Measurements from ENCODE around the gene AJAP1.
"Not testable (repeated sequence)": the region's sequence is repeated elsewhere in the genome, so short reads cannot be mapped to it uniquely, and the experiment has no call there.

AJAP1 gene

DNA sequence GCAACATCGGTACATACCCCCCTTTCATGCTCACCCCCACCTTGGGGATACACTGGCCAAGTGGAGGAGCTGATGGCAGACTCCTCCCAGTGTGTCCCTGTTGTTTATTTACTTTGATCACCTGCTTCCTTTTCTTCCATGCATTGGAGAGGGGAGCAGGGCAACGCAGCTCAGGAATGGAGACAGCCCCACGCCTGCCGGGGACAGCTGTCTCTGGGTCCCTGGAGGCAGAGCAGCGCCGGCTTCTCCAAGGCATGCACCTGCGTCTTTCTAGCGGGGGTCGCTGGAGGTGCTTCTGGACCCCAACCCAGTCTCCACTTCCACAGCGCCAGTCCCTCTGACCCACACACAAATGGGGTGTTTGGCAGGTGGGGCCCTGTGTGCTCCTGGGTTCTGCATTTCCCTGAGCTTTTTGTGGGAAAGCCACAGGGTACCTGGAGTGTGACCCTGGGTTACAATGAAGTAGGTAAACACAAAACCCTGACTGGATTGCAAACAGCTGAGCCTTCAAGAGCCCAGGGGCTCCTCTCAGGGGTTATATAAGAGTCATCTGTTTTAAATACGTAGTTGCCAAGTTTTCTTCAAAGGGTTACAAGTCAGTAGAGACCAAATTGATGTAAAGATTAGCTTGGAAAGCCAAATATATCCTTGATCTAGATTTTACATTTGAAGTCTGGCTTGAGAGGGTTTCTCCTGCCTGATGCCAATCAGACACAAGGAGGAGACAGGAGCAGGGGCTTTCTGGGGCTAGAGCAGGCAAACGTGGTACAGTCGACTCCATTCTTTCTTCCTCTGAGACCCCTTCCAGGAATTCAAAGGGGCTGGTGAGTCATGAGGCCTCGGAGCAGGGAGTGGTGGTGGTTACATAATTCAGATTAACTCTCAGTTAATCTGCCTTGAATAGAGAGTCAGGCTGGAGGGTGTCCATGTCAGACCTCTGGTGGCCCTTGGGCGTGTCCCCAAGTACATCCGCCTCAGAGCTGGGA is 4.5 kb downstream of the AJAP1 start:
- DNase-seq = no peak
- Mint-ChIP-seq H3K4me1 (peaks cover 3% of the 10 kb centered on the region), H3K27ac (no peak overlapping the region), H3K9me3 (no peaks in the 10 kb centered on the region), H3K27me3 (peaks cover 58% of the 10 kb centered on the region), H3K4me3 (no peak overlapping the region), H3K36me3 (no peaks in the 10 kb centered on the region)
- CTCF ChIA-PET = no interaction called here

DNA sequence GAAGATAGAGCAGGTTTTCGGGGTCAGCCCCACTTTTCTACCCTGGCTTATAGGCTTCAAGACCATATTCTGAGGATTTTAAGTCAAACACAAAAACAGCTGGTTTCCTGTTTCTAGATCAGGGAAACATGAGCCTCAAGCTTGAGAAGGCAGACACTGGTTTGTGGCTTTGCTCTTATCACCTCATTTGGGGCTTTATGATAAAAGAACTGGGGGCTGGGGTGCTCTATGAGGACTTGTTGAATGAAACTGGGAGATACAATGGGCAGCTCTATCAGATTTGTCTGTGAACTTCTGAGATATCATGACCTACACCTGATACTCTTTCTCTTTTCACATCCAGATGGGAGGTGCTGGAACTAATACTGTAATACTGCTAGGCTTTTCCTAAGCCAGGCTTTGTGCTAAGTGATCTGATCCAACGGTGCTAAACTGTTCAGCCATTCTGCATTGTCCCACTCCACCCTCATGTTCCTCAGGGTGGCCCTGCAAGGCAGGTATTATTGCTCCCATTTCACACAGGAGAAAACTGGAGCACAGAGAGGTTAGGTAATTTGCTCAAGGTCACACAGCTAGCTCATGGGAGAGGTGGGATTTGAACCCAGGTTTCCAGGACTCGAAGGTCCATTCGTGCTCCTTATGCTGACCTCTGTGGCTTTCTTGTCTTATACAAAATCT is 6.6 kb downstream of the AJAP1 start:
- Mint-ChIP-seq H3K9me3 (no peaks in the 10 kb centered on the region), H3K4me3 (no peak overlapping the region), H3K27me3 (peaks cover 47% of the 10 kb centered on the region), H3K36me3 (no peaks in the 10 kb centered on the region), H3K27ac (no peak overlapping the region), H3K4me1 (peaks cover 3% of the 10 kb centered on the region)
- CTCF ChIA-PET = no interaction called here
- no peak for DNase-seq

DNA sequence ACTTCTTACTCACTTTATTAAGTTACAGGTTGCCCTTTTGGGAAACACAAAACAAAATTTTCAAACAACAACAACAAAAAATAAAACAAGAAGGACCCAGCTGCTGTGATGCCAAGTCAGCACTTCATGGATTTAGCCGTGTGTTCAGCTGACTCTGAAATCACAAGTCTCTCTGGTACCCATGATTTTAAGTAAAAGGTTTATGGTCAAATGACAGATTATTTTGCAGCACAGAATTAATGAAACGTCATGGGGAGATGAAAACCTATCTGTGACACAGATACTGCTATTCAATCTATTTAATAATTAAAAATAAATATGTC is 7.1 kb downstream of the AJAP1 start:
- no peaks in the 10 kb centered on the region for H3K36me3 Mint-ChIP-seq
- H3K27ac Mint-ChIP-seq = no peak overlapping the region
- H3K4me1 Mint-ChIP-seq = peaks cover 1% of the 10 kb centered on the region
- H3K4me3 Mint-ChIP-seq = no peak overlapping the region
- H3K9me3 Mint-ChIP-seq = no peaks in the 10 kb centered on the region
- H3K27me3 Mint-ChIP-seq = peaks cover 42% of the 10 kb centered on the region
- no peak for DNase-seq
- CTCF ChIA-PET = no interaction called here

DNA sequence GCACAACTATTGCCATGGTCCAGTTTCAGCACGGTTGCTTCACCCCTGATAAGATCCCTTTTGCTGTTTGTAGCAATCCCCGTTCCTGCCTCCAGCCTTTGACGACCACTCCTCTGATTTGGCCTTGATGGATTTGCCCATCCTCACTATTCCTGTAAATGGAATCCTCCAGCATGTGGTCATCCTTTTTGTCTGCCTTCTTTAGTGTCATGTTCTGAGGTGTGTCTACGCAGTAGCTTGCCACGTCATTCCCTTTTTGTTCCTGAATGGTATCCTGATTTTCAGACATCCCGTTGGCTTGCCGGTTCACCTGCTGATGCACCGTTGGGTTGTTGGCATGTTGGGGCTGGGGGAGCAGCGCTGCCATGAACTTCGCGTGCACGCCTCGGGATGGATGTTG is 7.8 kb downstream of the AJAP1 start:
- Mint-ChIP-seq H3K36me3 (no peaks in the 10 kb centered on the region), H3K4me1 (no peaks in the 10 kb centered on the region), H3K27me3 (peaks cover 36% of the 10 kb centered on the region), H3K9me3 (no peaks in the 10 kb centered on the region), H3K27ac (no peak overlapping the region), H3K4me3 (no peak overlapping the region)
- CTCF ChIA-PET = no interaction called here
- DNase-seq = no peak

DNA sequence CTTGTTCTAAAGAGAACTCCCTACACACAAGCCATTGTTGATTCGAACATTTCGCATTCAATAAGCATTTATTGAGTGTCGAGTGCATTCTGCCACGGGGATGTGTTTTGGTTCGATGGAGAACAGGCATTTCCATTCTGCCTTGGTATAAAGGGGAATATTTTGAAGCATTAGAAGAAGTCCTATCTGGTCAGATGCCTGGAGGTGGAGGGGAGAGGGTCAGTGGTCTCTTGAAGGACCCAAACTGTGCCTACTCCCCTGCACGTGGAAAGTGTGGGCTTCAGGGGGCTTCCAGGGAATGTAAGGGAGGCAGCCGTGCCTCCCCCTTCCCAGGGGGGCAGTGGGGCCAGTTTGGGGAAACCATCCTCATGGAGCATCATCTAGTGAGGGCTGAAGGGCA is 8.3 kb downstream of the AJAP1 start:
- CTCF ChIA-PET = no interaction called here

DNA sequence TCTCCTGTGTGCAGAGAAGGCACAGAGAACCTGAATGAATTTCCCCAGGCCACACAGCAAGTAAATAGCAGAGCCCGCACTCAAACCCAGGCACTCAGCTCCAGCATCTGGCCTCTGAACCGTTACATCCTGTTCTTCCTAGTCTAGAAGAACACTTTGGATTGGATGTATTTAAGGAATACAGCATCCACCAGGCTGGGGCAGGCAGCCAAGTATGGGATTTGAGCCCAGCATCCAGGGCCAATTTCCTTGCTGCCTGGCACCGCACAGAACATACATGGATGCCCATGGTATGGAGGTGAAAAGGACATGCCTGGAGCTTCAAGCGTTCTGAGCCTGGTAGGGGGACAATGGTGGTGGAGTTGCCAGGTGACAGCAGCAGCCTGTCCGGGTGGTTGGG is 9.7 kb downstream of the AJAP1 start:
- H3K27ac Mint-ChIP-seq = peak overlapping the region; percentile 24
- H3K4me3 Mint-ChIP-seq = no peak overlapping the region
- no peaks in the 10 kb centered on the region for H3K4me1 Mint-ChIP-seq
- DNase-seq = no peak
- peaks cover 16% of the 10 kb centered on the region for H3K27me3 Mint-ChIP-seq
- CTCF ChIA-PET = interaction anchor here (1.5 kb wide), 1 partner anchor 8 kb away, joined by 3 read pairs; no protein-coding TSS in a partner anchor
- no peaks in the 10 kb centered on the region for H3K36me3 Mint-ChIP-seq
- H3K9me3 Mint-ChIP-seq = no peaks in the 10 kb centered on the region

More for the DNA sequence above, 8.3 kb downstream of the AJAP1 start:
- Mint-ChIP-seq H3K9me3 (no peaks in the 10 kb centered on the region), H3K4me1 (no peaks in the 10 kb centered on the region), H3K27me3 (peaks cover 30% of the 10 kb centered on the region), H3K4me3 (no peak overlapping the region), H3K36me3 (no peaks in the 10 kb centered on the region), H3K27ac (no peak overlapping the region)
- no peak for DNase-seq

DNA sequence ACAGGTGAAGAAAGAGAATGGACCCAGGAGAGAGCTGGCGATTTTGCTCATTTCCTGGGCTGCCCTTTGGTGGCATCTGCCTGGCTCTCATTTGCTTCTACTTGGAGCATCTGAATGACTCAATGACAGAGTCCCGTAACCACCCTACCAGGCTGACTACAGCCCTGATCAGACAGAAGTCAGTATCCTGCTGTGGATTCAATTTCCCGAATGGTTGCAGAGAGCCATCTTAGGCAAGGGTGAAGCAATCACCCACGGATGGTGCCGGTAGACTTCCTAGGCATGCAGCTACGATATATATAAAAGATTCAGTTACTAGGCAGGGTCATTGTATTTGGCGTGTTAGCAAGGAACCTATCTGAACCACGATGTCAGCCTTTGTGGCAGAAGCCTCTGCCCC is 10.2 kb downstream of the AJAP1 start:
- Mint-ChIP-seq H3K36me3 (no peaks in the 10 kb centered on the region), H3K27ac (no peak overlapping the region), H3K4me1 (no peaks in the 10 kb centered on the region), H3K9me3 (no peaks in the 10 kb centered on the region), H3K27me3 (peaks cover 11% of the 10 kb centered on the region), H3K4me3 (no peak overlapping the region)
- CTCF ChIA-PET = interaction anchor here (1.5 kb wide), 1 partner anchor 9 kb away, joined by 3 read pairs; no protein-coding TSS in a partner anchor
- no peak for DNase-seq

DNA sequence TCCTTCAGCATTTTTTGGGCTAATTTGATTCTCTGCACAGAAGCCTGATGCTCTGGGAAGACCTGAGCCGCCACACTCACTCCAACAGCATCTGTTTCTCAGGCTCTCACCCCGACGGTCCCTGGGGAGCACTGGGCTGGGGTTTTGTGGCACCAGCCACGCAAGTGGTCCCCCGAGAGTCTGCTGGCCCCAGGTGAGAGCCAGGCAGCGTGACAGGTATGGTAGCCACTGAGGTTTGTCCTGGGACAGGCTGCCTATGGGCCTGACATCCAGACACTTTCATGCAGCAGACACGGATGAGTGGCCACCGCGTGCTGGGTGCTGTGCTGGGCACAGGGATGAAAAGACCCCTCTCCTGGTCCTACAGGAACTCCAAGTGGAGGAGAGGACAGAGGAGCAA is 11.0 kb downstream of the AJAP1 start:
- DNase-seq = no peak
- Mint-ChIP-seq H3K27ac (no peak overlapping the region), H3K27me3 (peaks cover 6% of the 10 kb centered on the region), H3K4me1 (no peaks in the 10 kb centered on the region), H3K36me3 (no peaks in the 10 kb centered on the region), H3K9me3 (no peaks in the 10 kb centered on the region), H3K4me3 (no peak overlapping the region)
- CTCF ChIA-PET = interaction anchor here (1.5 kb wide), 1 partner anchor 10 kb away, joined by 3 read pairs; no protein-coding TSS in a partner anchor

DNA sequence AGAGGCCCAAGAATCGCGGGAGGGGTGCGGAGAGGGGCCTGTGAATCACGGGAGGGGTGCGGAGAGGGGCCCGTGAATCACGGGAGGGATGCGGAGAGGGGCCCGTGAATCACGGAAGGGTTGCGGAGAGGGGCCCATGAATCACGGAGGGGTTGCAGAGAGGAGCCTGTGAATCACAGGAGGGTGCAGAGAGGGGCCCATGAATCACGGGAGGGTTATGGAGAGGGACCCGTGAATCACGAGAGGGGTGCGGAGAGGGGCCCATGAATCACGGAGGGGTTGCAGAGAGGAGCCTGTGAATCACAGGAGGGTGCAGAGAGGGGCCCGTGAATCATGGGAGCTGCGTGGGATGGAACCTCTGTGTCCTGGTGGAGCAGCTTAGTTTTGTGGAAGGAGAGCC is 12.3 kb downstream of the AJAP1 start:
- H3K27me3 Mint-ChIP-seq, DNase-seq, CTCF ChIA-PET, H3K4me1 Mint-ChIP-seq, H3K4me3 Mint-ChIP-seq, H3K27ac Mint-ChIP-seq, H3K36me3 Mint-ChIP-seq, H3K9me3 Mint-ChIP-seq: not testable (repeated sequence)

DNA sequence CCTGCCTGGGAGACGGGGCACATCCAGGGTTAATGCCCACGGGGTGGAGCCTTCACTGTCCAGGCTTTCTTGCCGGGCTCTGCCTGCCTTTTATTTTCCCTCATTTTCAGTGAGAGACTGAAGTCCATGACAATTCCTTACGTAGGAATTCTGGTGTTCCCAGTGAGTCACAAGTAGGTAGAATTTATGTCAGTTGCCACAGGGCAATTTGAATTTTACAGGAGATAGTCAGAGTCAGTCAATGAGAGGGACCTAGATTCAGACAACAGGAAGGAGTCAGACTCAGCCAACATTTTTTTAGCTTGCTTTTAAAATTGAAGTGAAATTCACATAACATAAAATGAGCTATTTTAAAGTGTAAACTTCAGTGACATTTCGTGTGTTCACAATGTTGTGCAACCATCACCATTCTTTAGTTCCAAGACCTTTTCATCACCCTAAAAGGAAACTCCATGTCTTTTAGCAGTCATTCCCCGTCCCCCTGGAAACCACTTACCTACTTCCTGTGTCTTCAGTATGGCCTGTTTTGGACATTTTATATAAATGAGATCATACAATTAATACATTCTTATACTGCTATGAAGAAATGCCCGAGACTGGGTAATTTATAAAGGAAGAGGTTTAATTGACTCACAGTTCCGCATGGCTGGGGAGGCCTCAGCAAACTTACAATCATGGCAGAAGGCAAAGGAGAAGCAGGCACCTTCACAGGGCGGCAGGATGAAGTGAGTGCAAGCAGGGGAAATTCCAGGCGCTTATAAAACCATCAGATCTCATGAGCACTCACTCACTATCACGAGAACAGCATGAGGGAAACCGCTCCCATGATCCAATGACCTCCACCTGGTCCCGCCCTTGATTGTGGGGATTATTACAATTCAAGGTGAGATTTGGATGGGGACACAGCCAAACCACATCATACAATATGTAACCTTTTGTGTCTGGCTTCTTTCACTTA is 14.6 kb downstream of the AJAP1 start:
- H3K27me3 Mint-ChIP-seq = no peaks in the 10 kb centered on the region
- H3K9me3 Mint-ChIP-seq = no peaks in the 10 kb centered on the region
- H3K4me3 Mint-ChIP-seq = no peak overlapping the region
- H3K4me1 Mint-ChIP-seq = no peaks in the 10 kb centered on the region
- no peaks in the 10 kb centered on the region for H3K36me3 Mint-ChIP-seq
- CTCF ChIA-PET = no interaction called here
- no peak for DNase-seq
- no peak overlapping the region for H3K27ac Mint-ChIP-seq

DNA sequence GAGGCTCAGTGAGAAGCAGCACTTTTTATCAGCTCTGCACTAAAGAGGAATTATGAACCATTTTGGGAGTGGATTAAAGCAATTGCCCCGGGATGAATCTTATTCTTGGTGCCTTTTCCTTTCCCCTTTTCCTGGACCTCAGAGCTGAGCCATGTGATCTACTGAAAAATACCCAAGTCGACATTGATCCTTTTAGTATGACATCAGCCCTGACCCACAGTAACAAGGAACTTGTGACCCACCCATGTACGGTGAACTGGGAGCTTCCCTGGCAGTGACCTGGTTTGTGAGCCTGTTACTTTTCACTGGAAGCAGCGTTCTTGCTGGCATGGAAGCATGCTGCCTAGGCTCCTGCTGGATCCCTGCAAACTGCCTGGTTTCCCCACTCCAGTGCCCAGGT is 15.9 kb downstream of the AJAP1 start:
- no peaks in the 10 kb centered on the region for H3K9me3 Mint-ChIP-seq
- H3K4me3 Mint-ChIP-seq = no peak overlapping the region
- H3K36me3 Mint-ChIP-seq = no peaks in the 10 kb centered on the region
- no peaks in the 10 kb centered on the region for H3K27me3 Mint-ChIP-seq
- no peak overlapping the region for H3K27ac Mint-ChIP-seq
- CTCF ChIA-PET = no interaction called here
- DNase-seq = no peak
- no peaks in the 10 kb centered on the region for H3K4me1 Mint-ChIP-seq

DNA sequence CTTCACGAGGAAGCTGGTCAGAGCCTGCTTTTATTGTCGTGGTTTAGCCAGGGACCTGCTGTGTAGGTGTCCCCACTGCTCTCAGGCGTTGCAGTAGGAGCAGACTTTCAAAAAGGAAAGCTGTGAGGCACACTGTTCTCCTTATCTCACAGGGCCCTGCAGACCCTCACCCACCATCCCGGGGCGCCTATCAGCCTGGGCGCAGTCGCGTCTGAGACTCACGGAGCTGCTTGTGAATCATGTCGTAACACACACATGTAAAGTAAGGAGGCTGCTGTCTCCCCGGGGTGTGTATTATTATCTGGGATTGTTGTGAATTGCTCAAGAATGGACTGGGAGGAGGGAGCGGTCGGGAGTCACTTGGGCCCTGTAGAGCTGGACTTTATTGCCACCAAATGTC is 17.4 kb downstream of the AJAP1 start:
- Mint-ChIP-seq H3K4me3 (no peak overlapping the region), H3K36me3 (no peaks in the 10 kb centered on the region), H3K4me1 (no peaks in the 10 kb centered on the region), H3K27ac (no peak overlapping the region), H3K9me3 (no peaks in the 10 kb centered on the region), H3K27me3 (no peaks in the 10 kb centered on the region)
- DNase-seq = no peak
- CTCF ChIA-PET = no interaction called here

DNA sequence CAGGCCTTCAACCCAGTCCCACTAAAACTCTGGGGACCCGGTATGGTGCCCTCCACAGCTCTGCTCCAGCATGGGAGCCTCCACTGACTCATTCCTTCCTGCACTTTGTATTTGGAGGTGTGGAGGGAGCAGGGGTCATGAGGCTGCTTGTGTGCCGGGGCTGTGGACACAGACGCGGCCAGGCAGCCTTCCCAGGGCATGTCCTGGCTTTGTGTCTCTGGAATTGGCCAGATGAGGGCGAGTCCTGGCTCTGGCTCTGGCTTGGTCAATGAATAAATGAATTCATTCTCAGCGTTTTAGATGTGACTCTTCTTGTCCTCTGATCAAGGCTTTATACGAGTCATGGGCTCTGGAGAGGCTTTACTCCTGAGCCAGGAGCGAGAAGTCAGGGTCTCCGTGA is 19.1 kb downstream of the AJAP1 start:
- Mint-ChIP-seq H3K4me1 (no peaks in the 10 kb centered on the region), H3K4me3 (no peak overlapping the region), H3K27me3 (no peaks in the 10 kb centered on the region), H3K36me3 (no peaks in the 10 kb centered on the region), H3K9me3 (no peaks in the 10 kb centered on the region), H3K27ac (no peak overlapping the region)
- DNase-seq = no peak
- CTCF ChIA-PET = no interaction called here

DNA sequence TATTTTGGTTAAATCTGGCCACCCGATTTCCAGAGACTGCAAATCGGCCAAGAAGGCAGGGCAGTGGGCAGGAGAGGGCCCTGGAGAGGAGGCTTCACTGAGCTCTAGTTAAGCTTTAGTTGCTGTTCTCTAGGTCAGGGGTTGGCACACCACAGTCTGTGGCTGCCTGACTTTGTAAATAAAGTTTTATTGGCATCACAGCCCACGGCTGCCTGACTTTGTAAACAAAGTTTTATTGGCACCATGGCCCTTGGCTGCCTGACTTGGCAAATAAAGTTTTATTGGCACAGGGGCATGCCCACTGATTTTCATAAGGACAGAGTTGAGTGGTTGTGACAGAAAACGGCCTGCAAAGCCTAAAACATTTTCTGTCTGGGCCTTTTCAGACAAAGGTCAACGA is 19.7 kb downstream of the AJAP1 start:
- Mint-ChIP-seq H3K4me1 (no peaks in the 10 kb centered on the region), H3K27ac (no peak overlapping the region), H3K36me3 (no peaks in the 10 kb centered on the region), H3K9me3 (no peaks in the 10 kb centered on the region), H3K4me3 (no peak overlapping the region), H3K27me3 (no peaks in the 10 kb centered on the region)
- CTCF ChIA-PET = no interaction called here
- DNase-seq = no peak

Measured in activated naive CD4-positive, alpha-beta T cell treated with anti-CD3 and anti-CD28 coated beads, Interleukin-2, amount 10 ng/mL, durations not matched to agents 7 days and 5 days (primary cell).